ENCODE data around the gene IDI2.
"Not testable (repeated sequence)": the region's sequence is repeated elsewhere in the genome, so short reads cannot be mapped to it uniquely, and the experiment has no call there.

The IDI2 gene

GRCh38 chr10:1047937-1048336 lies 22.3 kb upstream of the IDI2 start:
- peak; percentile 39 for DNase-seq (ENCODE audit: low read depth, low spot score)

GRCh38 chr10:1045415-1045814 lies 19.8 kb upstream of the IDI2 start:
- DNase-seq (ENCODE audit: low read depth, low spot score), result no peak

GRCh38 chr10:1044964-1045363 lies 19.3 kb upstream of the IDI2 start:
- DNase-seq (ENCODE audit: low read depth, low spot score), result no peak

- DNase-seq (ENCODE audit: low read depth, low spot score), result no peak
Observed at GRCh38 chr10:1044146-1044545, 18.5 kb upstream of the IDI2 start.

- DNase-seq (ENCODE audit: low read depth, low spot score), result no peak
Observed at GRCh38 chr10:1043532-1043995, 17.9 kb upstream of the IDI2 start.

- no peak for DNase-seq (ENCODE audit: low read depth, low spot score)
Observed at GRCh38 chr10:1041514-1041913, 15.9 kb upstream of the IDI2 start.

GRCh38 chr10:1040133-1040532 lies 14.5 kb upstream of the IDI2 start:
- DNase-seq (ENCODE audit: low read depth, low spot score), result no peak

GRCh38 chr10:1038769-1039168 lies 13.1 kb upstream of the IDI2 start:
- DNase-seq (ENCODE audit: low read depth, low spot score), result not testable (repeated sequence)

GRCh38 chr10:1037098-1037497 lies 11.4 kb upstream of the IDI2 start:
- no peak for DNase-seq (ENCODE audit: low read depth, low spot score)

GRCh38 chr10:1036341-1036791 lies 10.7 kb upstream of the IDI2 start:
- DNase-seq (ENCODE audit: low read depth, low spot score), result peak; percentile 58

GRCh38 chr10:1035201-1035600 lies 9.5 kb upstream of the IDI2 start:
- DNase-seq (ENCODE audit: low read depth, low spot score), result no peak

GRCh38 chr10:1034758-1035157 lies 9.1 kb upstream of the IDI2 start:
- DNase-seq (ENCODE audit: low read depth, low spot score), result no peak

- DNase-seq (ENCODE audit: low read depth, low spot score), result no peak
Observed at GRCh38 chr10:1033601-1034000, 7.9 kb upstream of the IDI2 start.

- no peak for DNase-seq (ENCODE audit: low read depth, low spot score)
Observed at GRCh38 chr10:1029838-1030237, 4.2 kb upstream of the IDI2 start.

GRCh38 chr10:1026578-1026977 lies 919 bp upstream of the IDI2 start:
- DNase-seq (ENCODE audit: low read depth, low spot score), result no peak

GRCh38 chr10:1024103-1024502 lies 1.6 kb downstream of the IDI2 start:
- DNase-seq (ENCODE audit: low read depth, low spot score), result no peak

- DNase-seq (ENCODE audit: low read depth, low spot score), result no peak
Observed at GRCh38 chr10:1022413-1022812, 3.2 kb downstream of the IDI2 start.

- no peak for DNase-seq (ENCODE audit: low read depth, low spot score)
Observed at GRCh38 chr10:1020958-1021357, 4.7 kb downstream of the IDI2 start.

- DNase-seq (ENCODE audit: low read depth, low spot score), result no peak
Observed at GRCh38 chr10:1020460-1020859, 5.2 kb downstream of the IDI2 start.

- DNase-seq (ENCODE audit: low read depth, low spot score), result no peak
Observed at GRCh38 chr10:1019362-1019761, 6.3 kb downstream of the IDI2 start.

- DNase-seq (ENCODE audit: low read depth, low spot score), result no peak
Observed at GRCh38 chr10:1015688-1016087, 10.0 kb downstream of the IDI2 start.

GRCh38 chr10:1011696-1012095 lies 14.0 kb downstream of the IDI2 start:
- DNase-seq (ENCODE audit: low read depth, low spot score), result no peak

GRCh38 chr10:1010703-1011102 lies 15.0 kb downstream of the IDI2 start:
- no peak for DNase-seq (ENCODE audit: low read depth, low spot score)

- DNase-seq (ENCODE audit: low read depth, low spot score), result not testable (repeated sequence)
Observed at GRCh38 chr10:1009947-1010346, 15.7 kb downstream of the IDI2 start.

All from astrocyte of the hippocampus (primary cell).